Vagina (tissue), 2 donors: ENCODE results near the gene SON. TPM values are rescaled to one million over a fixed set of nuclear protein-coding genes. Genes with fewer than 3 reads are reported as not detected.
"Not testable (repeated sequence)": the region's sequence is repeated elsewhere in the genome, so short reads cannot be mapped to it uniquely, and the experiment has no call there.

Source experiments
- DNase-seq, 2 donors: peaks; one replicate each; pipeline ENCODE4 v3.0.0-alpha.2; 2017; ENCODE audit errors: extremely low spot score in 2 of 2
- H3K27ac ChIP-seq: fragments of 200-600 bp; sonication (generic); one replicate; pipeline ENCODE4 v1.5.1; 2019
- H3K27me3 ChIP-seq: fragments of 200-600 bp; sonication (generic); one replicate; pipeline ENCODE4 v1.5.1; 2019
- H3K36me3 ChIP-seq, 2 donors: fragments of 200-600 bp; sonication (generic); one replicate each; pipeline ENCODE4 v1.5.1; 2017 to 2019
- H3K4me1 ChIP-seq: fragments of 200-600 bp; sonication (generic); one replicate; pipeline ENCODE4 v1.5.1; 2019
- H3K4me3 ChIP-seq, 2 donors: fragments of 200-600 bp; sonication (generic); 1 replicate in 1 of 2; 2 replicates in 1 of 2; pipeline ENCODE4 v1.5.1; 2016 to 2019
- H3K9me3 ChIP-seq: fragments of 200-600 bp; sonication (generic); one replicate; pipeline ENCODE4 v1.5.1; 2019
- CTCF ChIP-seq, 3 experiments: fragments of 450-650 bp in 2 of 3; fragments of 200-600 bp in 1 of 3; sonication (generic) in 1 of 3; IDR thresholded peaks; one replicate each; pipeline ENCODE4 v1.5.1; 2017 to 2019; ENCODE audit warnings: antibody characterized with exemption in 3 of 3, mild to moderate bottlenecking in 2 of 3, moderate library complexity in 2 of 3
- POLR2A ChIP-seq, 2 donors: fragments of 450-650 bp; IDR thresholded peaks; one replicate each; pipeline ENCODE4 v1.6.1; 2017; ENCODE audit warnings: antibody characterized with exemption in 2 of 2, mild to moderate bottlenecking in 2 of 2, moderate library complexity in 2 of 2
- POLR2AphosphoS5 ChIP-seq, 2 donors: sonication (generic); formaldehyde crosslinking; IDR thresholded peaks; one replicate each; pipeline ENCODE4 v1.9.0; 2017; ENCODE audit warnings: antibody characterized with exemption in 2 of 2, mild to moderate bottlenecking in 2 of 2, low read depth in 1 of 2; ENCODE audit not compliant: insufficient read depth in 1 of 2
- intact Hi-C: fragments of 100-400 bp; cut with DNase I; formaldehyde crosslinking; loops from one replicate; pipeline ENCODE4 v1.15.1; 2023
- total RNA-seq: library from RNA; depleted of rRNA; stranded (reverse); fragments of >200 nt; gene quantifications from one replicate; pipeline ENCODE4 v1.2.3, GENCODE V29; 2016

SON gene
- total RNA-seq: 212 TPM

DNA sequence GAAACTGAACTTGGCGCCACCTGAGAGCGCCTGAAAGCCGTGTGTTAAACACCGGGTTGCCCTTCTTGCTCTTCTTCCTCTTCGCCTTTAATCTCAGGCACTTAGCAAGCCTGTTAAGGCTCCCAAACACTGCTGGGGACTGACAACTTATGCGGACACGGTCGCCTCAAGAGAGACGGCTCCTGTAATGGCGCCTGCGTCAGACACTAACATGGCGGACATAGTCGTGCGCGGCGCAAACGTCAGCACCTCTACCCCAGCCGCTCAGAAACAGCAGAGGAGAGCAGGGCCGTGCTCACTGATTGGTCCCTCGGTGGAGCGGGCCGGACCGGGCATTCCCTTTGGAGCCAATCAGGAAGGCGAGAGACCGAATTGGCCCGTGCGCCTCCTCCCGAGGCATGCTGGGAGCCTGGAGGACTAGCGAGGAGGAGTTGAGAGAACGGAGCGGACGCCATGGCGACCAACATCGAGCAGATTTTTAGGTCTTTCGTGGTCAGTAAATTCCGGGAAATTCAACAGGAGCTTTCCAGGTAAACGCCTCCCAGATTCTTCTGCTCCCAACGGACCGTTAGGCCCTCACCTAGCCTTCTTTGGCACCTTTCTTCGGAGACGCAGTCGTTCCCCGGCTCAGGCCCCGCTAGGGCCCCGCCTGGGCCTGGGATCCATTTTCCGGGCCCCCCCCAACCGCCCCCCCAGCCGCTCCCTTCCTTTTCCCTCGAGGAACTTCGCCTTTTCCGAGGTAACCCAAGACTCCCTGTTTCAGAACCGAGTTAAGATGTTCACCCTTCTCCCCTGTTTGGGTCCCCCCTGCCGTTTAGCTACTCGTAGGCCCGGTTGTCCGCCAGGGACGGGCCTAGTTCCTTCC is at the start of gene SON:
SON (plus strand) TSS at position 399 of the 865 bp plus-strand sequence; CDS start at position 454, 55 bp downstream.
- intact Hi-C loops: loop anchor here (1.0 kb wide), 1 partner anchor 64 kb away; the partner anchor contains the start of gene TMEM50B
- peaks cover 32% of the 10 kb centered on the region for H3K4me1 ChIP-seq

DNA sequence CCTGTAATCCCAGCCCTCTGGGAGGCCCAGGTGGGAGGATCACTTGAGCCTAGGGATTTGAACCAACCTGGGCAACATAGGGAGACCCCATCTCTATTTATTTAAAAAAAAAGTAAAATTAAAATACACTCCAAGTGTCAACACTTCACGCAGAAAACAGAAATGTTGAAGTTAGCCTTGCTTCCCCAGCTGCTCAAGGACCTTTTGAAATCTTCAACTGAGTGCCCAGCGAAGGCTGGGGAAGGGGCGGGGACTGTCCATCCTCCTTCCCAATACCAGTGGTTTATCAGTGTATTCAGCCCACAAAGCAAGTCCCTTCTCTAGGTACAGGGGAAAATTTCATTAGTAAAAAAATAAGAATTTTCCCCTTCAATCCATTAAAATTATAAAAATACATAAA is 49.1 kb upstream of the SON start:
- H3K4me3 ChIP-seq: no peak overlapping the region
- H3K36me3 ChIP-seq: no peaks in the 10 kb centered on the region
- no peaks in the 10 kb centered on the region for H3K9me3 ChIP-seq
- intact Hi-C loops: no loop called here
- no peaks in the 10 kb centered on the region for H3K4me1 ChIP-seq
- DNase-seq: no peak
- TF ChIP-seq CTCF (IDR thresholded peaks at IDR 0.05) (no peak), POLR2A (IDR thresholded peaks at IDR 0.05) (no peak), POLR2AphosphoS5 (IDR thresholded peaks at IDR 0.05; ENCODE audit: insufficient read depth in 1 of 2, low read depth in 1 of 2) (no peak)
- H3K27ac ChIP-seq: no peak overlapping the region
- no peaks in the 10 kb centered on the region for H3K27me3 ChIP-seq

More for the DNA sequence above, at the start of gene SON:
- H3K27ac ChIP-seq: peak within 1 kb of the TSS; percentile 97
- peak within 1 kb of the TSS; percentile 73 to 74 for H3K4me3 ChIP-seq
- DNase-seq: peak; percentile 99 to 100
- TF ChIP-seq CTCF (IDR thresholded peaks at IDR 0.05) (no peak), POLR2AphosphoS5 (IDR thresholded peaks at IDR 0.05; ENCODE audit: insufficient read depth in 1 of 2, low read depth in 1 of 2) (peak; percentile 85 to 96), POLR2A (IDR thresholded peaks at IDR 0.05) (peak; percentile 11 to 75)
- no peaks in the 10 kb centered on the region for H3K9me3 ChIP-seq
- no peaks in the 10 kb centered on the region for H3K27me3 ChIP-seq
- peaks cover 0 to 15% of the 10 kb centered on the region in 2 donors for H3K36me3 ChIP-seq

DNA sequence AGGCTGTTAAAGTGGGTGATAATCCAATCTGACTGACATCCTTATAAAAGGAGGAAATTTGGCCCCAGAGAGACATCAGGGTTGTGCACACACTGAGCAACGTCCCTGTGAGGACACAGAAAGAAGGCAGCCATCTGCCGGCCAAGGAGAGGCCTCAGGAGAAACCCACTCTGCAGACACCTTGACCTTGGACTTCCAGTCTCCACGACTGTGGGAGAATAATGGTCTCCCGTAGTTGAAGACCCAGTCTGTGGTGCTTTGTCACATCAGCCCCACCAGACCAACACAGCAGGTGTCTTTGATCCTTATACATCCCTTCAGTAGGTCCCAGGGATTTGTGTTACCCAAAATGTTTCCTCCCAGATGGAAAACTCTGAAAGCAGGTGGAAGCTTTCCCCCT is 47.1 kb upstream of the SON start:
- intact Hi-C loops: no loop called here
- no peaks in the 10 kb centered on the region for H3K36me3 ChIP-seq
- no peak overlapping the region for H3K4me3 ChIP-seq
- TF ChIP-seq POLR2AphosphoS5 (IDR thresholded peaks at IDR 0.05; ENCODE audit: insufficient read depth in 1 of 2, low read depth in 1 of 2): no peak
- TF ChIP-seq POLR2A (IDR thresholded peaks at IDR 0.05): no peak
- TF ChIP-seq CTCF (IDR thresholded peaks at IDR 0.05): no peak
- no peaks in the 10 kb centered on the region for H3K9me3 ChIP-seq
- no peaks in the 10 kb centered on the region for H3K4me1 ChIP-seq
- H3K27me3 ChIP-seq: no peaks in the 10 kb centered on the region
- H3K27ac ChIP-seq: no peak overlapping the region
- DNase-seq: no peak

DNA sequence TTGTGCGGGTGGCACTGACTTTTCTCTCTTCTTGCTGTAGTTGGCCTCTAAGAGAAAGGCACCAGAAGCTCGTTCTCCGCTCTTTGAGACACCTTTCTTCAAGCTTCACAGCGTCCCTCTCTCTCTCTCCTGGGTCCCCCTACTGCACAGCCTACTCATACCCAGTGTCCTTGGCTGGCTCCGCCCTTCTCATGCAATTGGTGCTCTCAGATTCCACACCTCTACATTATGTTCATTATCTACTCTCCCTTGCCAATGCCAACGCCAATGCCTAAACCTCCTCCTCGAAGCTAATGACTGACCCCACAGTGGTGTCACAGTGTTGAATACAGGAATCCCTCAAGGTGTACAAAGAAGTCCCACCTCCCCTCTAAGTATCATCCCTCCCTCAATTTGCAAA is 46.5 kb upstream of the SON start:
- no peak for DNase-seq
- Histone ChIP-seq H3K36me3 (no peaks in the 10 kb centered on the region), H3K4me1 (no peaks in the 10 kb centered on the region), H3K27ac (no peak overlapping the region), H3K27me3 (no peaks in the 10 kb centered on the region), H3K9me3 (no peaks in the 10 kb centered on the region), H3K4me3 (no peak overlapping the region)
- intact Hi-C loops: no loop called here
- TF ChIP-seq POLR2AphosphoS5 (IDR thresholded peaks at IDR 0.05; ENCODE audit: insufficient read depth in 1 of 2, low read depth in 1 of 2): no peak
- no peak for TF ChIP-seq CTCF (IDR thresholded peaks at IDR 0.05)
- no peak for TF ChIP-seq POLR2A (IDR thresholded peaks at IDR 0.05)

DNA sequence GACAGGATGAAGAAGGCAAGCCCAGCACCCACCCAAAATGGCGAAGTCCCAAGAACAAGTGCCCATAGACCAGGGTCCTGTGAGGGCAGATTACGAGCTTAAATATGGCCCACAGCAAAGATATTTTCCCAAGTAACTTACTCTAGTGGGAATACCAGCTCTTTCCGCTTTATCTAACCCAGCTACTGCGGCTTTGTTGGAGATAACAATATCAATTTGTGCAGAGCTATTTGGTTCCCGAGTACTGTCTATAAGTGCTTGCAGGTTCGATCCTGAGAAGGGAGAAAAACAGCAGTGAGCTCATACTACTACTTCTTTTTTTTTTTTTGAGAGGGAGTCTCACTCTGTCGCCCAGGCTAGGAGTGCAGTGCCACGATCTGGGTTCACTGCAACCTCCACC is 37.0 kb upstream of the SON start:
- Histone ChIP-seq H3K4me3 (no peak overlapping the region), H3K9me3 (no peaks in the 10 kb centered on the region), H3K27ac (no peak overlapping the region), H3K4me1 (no peaks in the 10 kb centered on the region), H3K36me3 (peaks cover 0 to 21% of the 10 kb centered on the region in 2 donors), H3K27me3 (no peaks in the 10 kb centered on the region)
- intact Hi-C loops: no loop called here
- no peak for DNase-seq
- TF ChIP-seq CTCF (IDR thresholded peaks at IDR 0.05) (no peak), POLR2A (IDR thresholded peaks at IDR 0.05) (no peak), POLR2AphosphoS5 (IDR thresholded peaks at IDR 0.05; ENCODE audit: insufficient read depth in 1 of 2, low read depth in 1 of 2) (no peak)

DNA sequence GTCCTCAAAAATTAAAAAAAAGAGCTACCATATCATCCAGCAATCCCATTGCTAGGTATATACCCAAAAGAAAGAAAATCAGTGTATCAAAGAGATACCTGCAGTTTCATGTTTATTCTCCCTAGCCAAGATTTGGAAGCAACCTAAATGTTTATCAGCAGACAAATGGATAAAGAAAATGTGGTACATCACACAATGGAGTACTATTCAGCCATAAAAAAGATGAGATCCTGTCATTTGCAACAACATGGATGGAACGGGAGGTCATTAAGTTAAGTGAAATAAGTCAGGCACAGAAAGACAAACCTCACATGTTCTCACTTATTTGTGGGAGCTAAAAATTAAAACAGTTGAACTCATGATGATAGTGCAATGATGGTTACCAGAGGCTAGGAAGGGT is 35.8 kb upstream of the SON start:
- intact Hi-C loops: not testable (repeated sequence)

More for the DNA sequence above, 35.8 kb upstream of the SON start:
- H3K4me3 ChIP-seq, H3K4me1 ChIP-seq, H3K9me3 ChIP-seq, H3K27ac ChIP-seq, DNase-seq, H3K27me3 ChIP-seq: not testable (repeated sequence)
- H3K36me3 ChIP-seq: peaks cover 0 to 31% of the 10 kb centered on the region in 2 donors
